Osteoblast (primary cell): ENCODE measurements around the gene PLEKHA7. TPM values are rescaled to one million over a fixed set of nuclear protein-coding genes. Genes with fewer than 3 reads are reported as not detected.

Experiments used
- DNase-seq: peaks from one replicate; pipeline ENCODE4 v3.0.0; 2011; ENCODE audit warnings: low spot score, mixed read lengths; ENCODE audit not compliant: insufficient read length; ENCODE audit errors: missing footprints
- H2AFZ ChIP-seq: 2 replicates; pipeline ENCODE4 v1.6.0; 2011; ENCODE audit warnings: mild to moderate bottlenecking, low read length
- H3K27ac ChIP-seq: 2 replicates; pipeline ENCODE4 v1.5.1; 2011; ENCODE audit warnings: mild to moderate bottlenecking, low read depth, low read length, moderate library complexity
- H3K27me3 ChIP-seq: 2 replicates; pipeline ENCODE4 v1.6.0; 2012; ENCODE audit warnings: mild to moderate bottlenecking, control low read depth, inconsistent platforms, low read length, moderate library complexity; ENCODE audit not compliant: insufficient read depth
- H3K36me3 ChIP-seq: 2 replicates; pipeline ENCODE4 v1.5.1; 2011; ENCODE audit warnings: mild to moderate bottlenecking, low read length, control low read depth, moderate library complexity; ENCODE audit not compliant: insufficient read depth
- H3K4me1 ChIP-seq: 2 replicates; pipeline ENCODE4 v1.5.1; 2011; ENCODE audit warnings: mild to moderate bottlenecking, low read length, control low read depth, moderate library complexity; ENCODE audit not compliant: insufficient read depth
- H3K4me2 ChIP-seq: 2 replicates; pipeline ENCODE4 v1.6.0; 2011; ENCODE audit warnings: mild to moderate bottlenecking, low read length; ENCODE audit not compliant: insufficient read depth
- H3K4me3 ChIP-seq: fragments of 200-600 bp; sonication (generic); 3 replicates; pipeline ENCODE4 v1.5.1; 2012; ENCODE audit warnings: mild to moderate bottlenecking, low read length, inconsistent platforms; ENCODE audit not compliant: insufficient read depth
- H3K79me2 ChIP-seq: 2 replicates; pipeline ENCODE4 v1.6.0; 2012; ENCODE audit warnings: mild to moderate bottlenecking, low read length, control low read depth, inconsistent platforms; ENCODE audit not compliant: insufficient read depth
- H3K9me3 ChIP-seq: 2 replicates; pipeline ENCODE4 v1.5.1; 2011; ENCODE audit warnings: low read depth, low read length, control low read depth
- H4K20me1 ChIP-seq: 2 replicates; pipeline ENCODE4 v1.6.0; 2012; ENCODE audit warnings: mild to moderate bottlenecking, low read length, control low read depth; ENCODE audit not compliant: insufficient read depth
- CTCF ChIP-seq: IDR thresholded peaks from 2 replicates; pipeline ENCODE4 v1.5.1; 2011; ENCODE audit warnings: mild to moderate bottlenecking, low read depth, low read length, moderate library complexity; ENCODE audit errors: extremely low read depth
- total RNA-seq: library from RNA; depleted of rRNA; stranded (reverse); fragments of >200 nt; gene quantifications from 2 replicates; pipeline ENCODE4 v1.2.3, GENCODE V29; 2012

The PLEKHA7 gene
- total RNA-seq, 1 donor, result 1.1 TPM

GRCh38 chr11:16759857-16760508 lies 254.2 kb downstream of the PLEKHA7 start:
- H3K36me3 ChIP-seq, result peaks cover 20% of the 10 kb centered on the region
- no peaks in the 10 kb centered on the region for H3K79me2 ChIP-seq
- H3K4me1 ChIP-seq, result peaks cover 33% of the 10 kb centered on the region
- no peaks in the 10 kb centered on the region for H3K9me3 ChIP-seq
- no peak for TF ChIP-seq CTCF
- H4K20me1 ChIP-seq, result no peaks in the 10 kb centered on the region
- DNase-seq, result no peak
- no peak overlapping the region for H2AFZ ChIP-seq
- peak overlapping the region; percentile 71 for H3K27ac ChIP-seq
- no peak overlapping the region for H3K4me3 ChIP-seq
- no peaks in the 10 kb centered on the region for H3K27me3 ChIP-seq
- H3K4me2 ChIP-seq, result peak overlapping the region; percentile 48

- H3K36me3 ChIP-seq, result peaks cover 30% of the 10 kb centered on the region
- H3K27ac ChIP-seq, result no peak overlapping the region
- no peaks in the 10 kb centered on the region for H3K27me3 ChIP-seq
- no peak overlapping the region for H3K4me3 ChIP-seq
- no peak overlapping the region for H2AFZ ChIP-seq
- no peak for TF ChIP-seq CTCF
- no peak for DNase-seq
- no peaks in the 10 kb centered on the region for H3K79me2 ChIP-seq
- H4K20me1 ChIP-seq, result no peaks in the 10 kb centered on the region
- H3K4me2 ChIP-seq, result no peak overlapping the region
- no peaks in the 10 kb centered on the region for H3K9me3 ChIP-seq
- H3K4me1 ChIP-seq, result peaks cover 33% of the 10 kb centered on the region
Measured at GRCh38 chr11:16758382-16759024, 255.7 kb downstream of the PLEKHA7 start.

- Histone ChIP-seq H3K27ac (no peak overlapping the region), H3K79me2 (peaks cover 28% of the 10 kb centered on the region), H4K20me1 (peaks cover 12% of the 10 kb centered on the region), H3K4me1 (no peaks in the 10 kb centered on the region), H3K36me3 (peaks cover 70% of the 10 kb centered on the region), H3K9me3 (no peaks in the 10 kb centered on the region), H2AFZ (no peak overlapping the region), H3K4me2 (no peak overlapping the region), H3K27me3 (no peaks in the 10 kb centered on the region), H3K4me3 (no peak overlapping the region)
- DNase-seq, result no peak
- TF ChIP-seq CTCF, result no peak
Measured at GRCh38 chr11:16750417-16750816, 263.8 kb downstream of the PLEKHA7 start.

- no peak overlapping the region for H3K4me2 ChIP-seq
- no peaks in the 10 kb centered on the region for H3K9me3 ChIP-seq
- H3K79me2 ChIP-seq, result peaks cover 36% of the 10 kb centered on the region
- H3K4me1 ChIP-seq, result no peaks in the 10 kb centered on the region
- H2AFZ ChIP-seq, result no peak overlapping the region
- H3K36me3 ChIP-seq, result peaks cover 68% of the 10 kb centered on the region
- no peaks in the 10 kb centered on the region for H3K27me3 ChIP-seq
- no peak for TF ChIP-seq CTCF
- DNase-seq, result no peak
- H3K27ac ChIP-seq, result no peak overlapping the region
- H4K20me1 ChIP-seq, result peaks cover 17% of the 10 kb centered on the region
- no peak overlapping the region for H3K4me3 ChIP-seq
Measured at GRCh38 chr11:16749666-16750065, 264.5 kb downstream of the PLEKHA7 start.
